Fibroblast of skin of right biceps (primary cell): ENCODE results near the gene PRSS38.
A peak's percentile ranks its signal among the peaks of the same experiment; 100 is the strongest.

Experiments
- DNase-seq: peaks from one replicate; pipeline ENCODE4 v3.0.0-alpha.2; 2013

Gene PRSS38

GRCh38 chr1:227793948-227794816 is 21.3 kb upstream of the PRSS38 start:
- DNase-seq: peak; percentile 98

- DNase-seq: no peak
These were observed 20.7 kb upstream of the PRSS38 start for GRCh38 chr1:227794817-227795192.

- no peak for DNase-seq
These were observed 19.7 kb upstream of the PRSS38 start for GRCh38 chr1:227795732-227796131.

GRCh38 chr1:227796359-227796915 is 19.0 kb upstream of the PRSS38 start:
- no peak for DNase-seq

- no peak for DNase-seq
These were observed 18.3 kb upstream of the PRSS38 start for GRCh38 chr1:227797144-227797543.

GRCh38 chr1:227797625-227798024 is 17.9 kb upstream of the PRSS38 start:
- no peak for DNase-seq

- no peak for DNase-seq
These were observed 17.2 kb upstream of the PRSS38 start for GRCh38 chr1:227798078-227798802.

GRCh38 chr1:227799756-227800155 is 15.7 kb upstream of the PRSS38 start:
- DNase-seq: no peak

GRCh38 chr1:227803933-227804332 is 11.5 kb upstream of the PRSS38 start:
- no peak for DNase-seq

GRCh38 chr1:227805606-227806197 is 9.8 kb upstream of the PRSS38 start:
- DNase-seq: peak; percentile 92

GRCh38 chr1:227808566-227808965 is 6.9 kb upstream of the PRSS38 start:
- DNase-seq: peak; percentile 21

GRCh38 chr1:227809026-227809425 is 6.4 kb upstream of the PRSS38 start:
- DNase-seq: no peak

- DNase-seq: no peak
These were observed 1.5 kb upstream of the PRSS38 start for GRCh38 chr1:227813962-227814361.

GRCh38 chr1:227816750-227817446 is 1.4 kb downstream of the PRSS38 start:
- no peak for DNase-seq

- no peak for DNase-seq
These were observed 8.1 kb downstream of the PRSS38 start for GRCh38 chr1:227823537-227823936.

- no peak for DNase-seq
These were observed 8.7 kb downstream of the PRSS38 start for GRCh38 chr1:227824204-227824603.

- DNase-seq: no peak
These were observed 13.3 kb downstream of the PRSS38 start for GRCh38 chr1:227828786-227829185.

- no peak for DNase-seq
These were observed 22.7 kb downstream of the PRSS38 start for GRCh38 chr1:227838181-227838580.

- DNase-seq: peak; percentile 4
These were observed 25.6 kb downstream of the PRSS38 start for GRCh38 chr1:227841096-227841495.

- DNase-seq: no peak
These were observed 29.1 kb downstream of the PRSS38 start for GRCh38 chr1:227844320-227845146.

GRCh38 chr1:227845147-227845458 is 29.6 kb downstream of the PRSS38 start:
- DNase-seq: no peak

GRCh38 chr1:227845519-227845918 is 30.0 kb downstream of the PRSS38 start:
- DNase-seq: no peak
